ENCODE results near the gene SRD5A2.

DNA sequence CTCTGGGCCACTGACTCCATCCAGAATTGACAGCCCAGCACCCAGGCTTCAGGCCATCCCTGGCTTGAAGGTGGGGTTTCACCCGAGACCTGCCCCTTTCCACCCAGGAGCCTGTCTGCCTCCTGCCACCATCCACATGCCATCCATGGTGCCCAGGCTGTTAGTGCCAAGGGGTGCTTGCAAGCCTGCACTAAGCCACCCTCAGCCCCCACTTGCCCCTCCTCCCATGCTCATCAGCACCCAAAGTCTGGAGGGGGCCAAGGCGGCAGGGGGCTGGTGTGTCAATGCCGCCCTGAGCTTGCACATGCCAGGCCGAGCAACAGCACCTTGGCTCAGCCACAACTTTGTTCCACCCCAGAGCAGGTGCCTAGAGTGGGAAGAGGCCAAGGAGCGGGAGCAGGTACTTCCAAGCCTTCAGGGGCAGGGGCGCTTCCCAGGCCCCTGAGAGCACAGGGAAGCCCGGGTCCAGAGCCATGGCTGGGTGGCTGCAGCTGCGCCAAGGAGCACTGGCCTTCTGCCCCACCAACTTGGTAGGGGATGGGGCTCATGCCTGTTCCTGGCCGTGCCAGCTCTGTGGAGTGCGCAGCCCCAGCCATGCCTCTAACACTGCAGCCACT, 12.0 kb downstream of the SRD5A2 start:
- TF ChIP-seq EZH2phosphoT487 (conservative IDR thresholded peaks at IDR 0.05; ENCODE audit: low read length), result no peak
- TF ChIP-seq, protein P1, sequence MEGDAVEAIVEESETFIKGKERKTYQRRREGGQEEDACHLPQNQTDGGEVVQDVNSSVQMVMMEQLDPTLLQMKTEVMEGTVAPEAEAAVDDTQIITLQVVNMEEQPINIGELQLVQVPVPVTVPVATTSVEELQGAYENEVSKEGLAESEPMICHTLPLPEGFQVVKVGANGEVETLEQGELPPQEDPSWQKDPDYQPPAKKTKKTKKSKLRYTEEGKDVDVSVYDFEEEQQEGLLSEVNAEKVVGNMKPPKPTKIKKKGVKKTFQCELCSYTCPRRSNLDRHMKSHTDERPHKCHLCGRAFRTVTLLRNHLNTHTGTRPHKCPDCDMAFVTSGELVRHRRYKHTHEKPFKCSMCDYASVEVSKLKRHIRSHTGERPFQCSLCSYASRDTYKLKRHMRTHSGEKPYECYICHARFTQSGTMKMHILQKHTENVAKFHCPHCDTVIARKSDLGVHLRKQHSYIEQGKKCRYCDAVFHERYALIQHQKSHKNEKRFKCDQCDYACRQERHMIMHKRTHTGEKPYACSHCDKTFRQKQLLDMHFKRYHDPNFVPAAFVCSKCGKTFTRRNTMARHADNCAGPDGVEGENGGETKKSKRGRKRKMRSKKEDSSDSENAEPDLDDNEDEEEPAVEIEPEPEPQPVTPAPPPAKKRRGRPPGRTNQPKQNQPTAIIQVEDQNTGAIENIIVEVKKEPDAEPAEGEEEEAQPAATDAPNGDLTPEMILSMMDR (IDR thresholded peaks at IDR 0.05; ENCODE audit: insufficient read depth, low read length, poor library complexity, severe bottlenecking), result no peak
